Ascending aorta (tissue), 2 donors: ENCODE results near the gene KBTBD8. TPM values are rescaled to one million over a fixed set of nuclear protein-coding genes. Genes with fewer than 3 reads are reported as not detected.

Source experiments
- DNase-seq, 2 donors: peaks; one replicate each; pipeline ENCODE4 v3.0.0-alpha.2; 2019; ENCODE audit warnings: low spot score in 2 of 2
- H3K27ac ChIP-seq, 2 donors: fragments of 200-600 bp; sonication (generic); one replicate each; pipeline ENCODE4 v1.5.1; 2016 to 2017; ENCODE audit warnings: mild to moderate bottlenecking in 1 of 2
- H3K27me3 ChIP-seq: fragments of 200-600 bp; sonication (generic); one replicate; pipeline ENCODE4 v1.5.1; 2017
- H3K36me3 ChIP-seq, 2 donors: fragments of 200-600 bp; sonication (generic); one replicate each; pipeline ENCODE4 v1.5.1; 2016
- H3K4me1 ChIP-seq, 2 donors: fragments of 200-600 bp; sonication (generic); one replicate each; pipeline ENCODE4 v1.5.1; 2016 to 2017; ENCODE audit warnings: mild to moderate bottlenecking in 1 of 2
- H3K4me3 ChIP-seq, 2 donors: fragments of 200-600 bp; sonication (generic); one replicate each; pipeline ENCODE4 v1.5.1; 2016 to 2017; ENCODE audit warnings: mild to moderate bottlenecking in 1 of 2
- H3K9me3 ChIP-seq, 2 donors: fragments of 200-600 bp; sonication (generic); one replicate each; pipeline ENCODE4 v1.5.1; 2016
- CTCF ChIP-seq, 3 experiments: fragments of 200-600 bp in 2 of 3; fragments of 450-650 bp in 1 of 3; sonication (generic) in 2 of 3; IDR thresholded peaks; one replicate each; pipeline ENCODE4 v1.5.1; 2016 to 2019; ENCODE audit warnings: antibody characterized with exemption in 3 of 3, mild to moderate bottlenecking in 1 of 3, moderate library complexity in 1 of 3
- intact Hi-C: fragments of 100-400 bp; cut with DNase I; formaldehyde crosslinking; loops from one replicate; pipeline ENCODE4 v1.15.1; 2023
- total RNA-seq: library from RNA; depleted of rRNA; stranded (reverse); fragments of >200 nt; gene quantifications from one replicate; pipeline ENCODE4 v1.1.0, GENCODE V29; 2016

The KBTBD8 gene
- total RNA-seq, 1 donor from 2014 or later = not detected

GRCh38 chr3:67037615-67038014, 39.5 kb downstream of the KBTBD8 start:
- no peaks in the 10 kb centered on the region for H3K27me3 ChIP-seq
- H3K4me1 ChIP-seq = no peaks in the 10 kb centered on the region
- H3K4me3 ChIP-seq = no peak overlapping the region
- no peaks in the 10 kb centered on the region for H3K9me3 ChIP-seq
- DNase-seq = no peak
- no peaks in the 10 kb centered on the region for H3K36me3 ChIP-seq
- intact Hi-C loops = no loop called here
- H3K27ac ChIP-seq = no peak overlapping the region
- TF ChIP-seq CTCF (IDR thresholded peaks at IDR 0.05) = no peak

- intact Hi-C loops = no loop called here
- Histone ChIP-seq H3K4me1 (no peaks in the 10 kb centered on the region), H3K4me3 (no peak overlapping the region), H3K9me3 (no peaks in the 10 kb centered on the region), H3K36me3 (no peaks in the 10 kb centered on the region), H3K27ac (no peak overlapping the region), H3K27me3 (no peaks in the 10 kb centered on the region)
- no peak for DNase-seq
- no peak for TF ChIP-seq CTCF (IDR thresholded peaks at IDR 0.05)
Observed at GRCh38 chr3:67044295-67044694, 46.2 kb downstream of the KBTBD8 start.

GRCh38 chr3:67044955-67045354, 46.8 kb downstream of the KBTBD8 start:
- Histone ChIP-seq H3K27me3 (no peaks in the 10 kb centered on the region), H3K36me3 (no peaks in the 10 kb centered on the region), H3K4me1 (no peaks in the 10 kb centered on the region), H3K4me3 (no peak overlapping the region), H3K27ac (no peak overlapping the region), H3K9me3 (no peaks in the 10 kb centered on the region)
- intact Hi-C loops = no loop called here
- DNase-seq = no peak
- no peak for TF ChIP-seq CTCF (IDR thresholded peaks at IDR 0.05)

- Histone ChIP-seq H3K36me3 (no peaks in the 10 kb centered on the region), H3K27ac (no peak overlapping the region), H3K4me1 (no peaks in the 10 kb centered on the region), H3K27me3 (no peaks in the 10 kb centered on the region), H3K4me3 (no peak overlapping the region), H3K9me3 (no peaks in the 10 kb centered on the region)
- DNase-seq = no peak
- TF ChIP-seq CTCF (IDR thresholded peaks at IDR 0.05) = no peak
- intact Hi-C loops = no loop called here
Observed at GRCh38 chr3:67045711-67046465, 47.8 kb downstream of the KBTBD8 start.

GRCh38 chr3:67047051-67047450, 48.9 kb downstream of the KBTBD8 start:
- no peaks in the 10 kb centered on the region for H3K36me3 ChIP-seq
- no peak overlapping the region for H3K27ac ChIP-seq
- intact Hi-C loops = no loop called here
- no peak for DNase-seq
- no peaks in the 10 kb centered on the region for H3K4me1 ChIP-seq
- no peaks in the 10 kb centered on the region for H3K9me3 ChIP-seq
- no peak overlapping the region for H3K4me3 ChIP-seq
- no peaks in the 10 kb centered on the region for H3K27me3 ChIP-seq
- TF ChIP-seq CTCF (IDR thresholded peaks at IDR 0.05) = no peak
